Uterus (tissue), 2 donors: ENCODE data around the gene WDR77.

Source experiments
- POLR2A ChIP-seq, 2 donors: fragments of 450-650 bp; IDR thresholded peaks; one replicate each; pipeline ENCODE4 v1.6.1; 2016; ENCODE audit warnings: antibody characterized with exemption in 2 of 2, mild to moderate bottlenecking in 1 of 2, moderate library complexity in 1 of 2
- TF ChIP-seq, protein P1 (sequence below), 4 experiments: fragments of 200-600 bp in 2 of 4; fragments of 450-650 bp in 2 of 4; sonication (generic) in 2 of 4; IDR thresholded peaks; one replicate each; pipeline ENCODE4 v1.5.1; 2016 to 2019; ENCODE audit warnings: antibody characterized with exemption in 4 of 4, mild to moderate bottlenecking in 2 of 4, moderate library complexity in 1 of 4

DNA sequence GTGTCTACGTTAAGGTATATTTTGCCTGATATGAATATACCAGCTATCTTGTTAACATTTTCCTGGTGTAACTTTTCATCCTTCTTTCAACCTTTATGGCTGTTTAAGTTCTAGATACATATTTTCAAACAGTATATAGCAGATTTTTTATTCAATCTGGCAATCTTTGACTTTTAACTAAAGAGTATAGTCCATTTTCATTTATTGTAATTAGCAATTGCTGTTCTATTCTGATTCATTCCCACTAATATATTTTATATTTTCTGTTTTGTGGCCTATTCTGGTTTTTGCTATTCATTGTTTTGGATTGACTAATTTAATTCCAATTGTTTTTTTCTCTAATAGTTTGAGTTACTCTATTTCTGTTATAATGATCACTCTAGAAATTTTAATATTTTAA lies 17.4 kb upstream of the WDR77 start:
- TF ChIP-seq, protein P1, sequence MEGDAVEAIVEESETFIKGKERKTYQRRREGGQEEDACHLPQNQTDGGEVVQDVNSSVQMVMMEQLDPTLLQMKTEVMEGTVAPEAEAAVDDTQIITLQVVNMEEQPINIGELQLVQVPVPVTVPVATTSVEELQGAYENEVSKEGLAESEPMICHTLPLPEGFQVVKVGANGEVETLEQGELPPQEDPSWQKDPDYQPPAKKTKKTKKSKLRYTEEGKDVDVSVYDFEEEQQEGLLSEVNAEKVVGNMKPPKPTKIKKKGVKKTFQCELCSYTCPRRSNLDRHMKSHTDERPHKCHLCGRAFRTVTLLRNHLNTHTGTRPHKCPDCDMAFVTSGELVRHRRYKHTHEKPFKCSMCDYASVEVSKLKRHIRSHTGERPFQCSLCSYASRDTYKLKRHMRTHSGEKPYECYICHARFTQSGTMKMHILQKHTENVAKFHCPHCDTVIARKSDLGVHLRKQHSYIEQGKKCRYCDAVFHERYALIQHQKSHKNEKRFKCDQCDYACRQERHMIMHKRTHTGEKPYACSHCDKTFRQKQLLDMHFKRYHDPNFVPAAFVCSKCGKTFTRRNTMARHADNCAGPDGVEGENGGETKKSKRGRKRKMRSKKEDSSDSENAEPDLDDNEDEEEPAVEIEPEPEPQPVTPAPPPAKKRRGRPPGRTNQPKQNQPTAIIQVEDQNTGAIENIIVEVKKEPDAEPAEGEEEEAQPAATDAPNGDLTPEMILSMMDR (IDR thresholded peaks at IDR 0.05) = no peak
- no peak for TF ChIP-seq POLR2A (IDR thresholded peaks at IDR 0.05)
